NCI-H128 (cell line): ENCODE data around the gene WFDC13.
"Not testable (repeated sequence)": the region's sequence is repeated elsewhere in the genome, so short reads cannot be mapped to it uniquely, and the experiment has no call there.

Source experiments
- DNase-seq: peaks from one replicate; lab custom pipeline; 2025; ENCODE audit not compliant: unreplicated experiment; lab: John Stamatoyannopoulos, UW

The WFDC13 gene

GRCh38 chr20:45701873-45702272 lies at the start of gene WFDC13:
TSS of gene WFDC13 (plus strand) at chr20:45702038. CDS start at chr20:45702124, 86 bp downstream.
- no peak for DNase-seq

- not testable (repeated sequence) for DNase-seq
Observed at GRCh38 chr20:45657038-45657437, 44.8 kb upstream of the WFDC13 start.

- DNase-seq, result no peak
Observed at GRCh38 chr20:45670139-45670538, 31.7 kb upstream of the WFDC13 start, which contains the start of gene WFDC11. TSS of gene WFDC11 (minus strand) at chr20:45670239. CDS start at chr20:45650600, 19,639 bp downstream.

DNA sequence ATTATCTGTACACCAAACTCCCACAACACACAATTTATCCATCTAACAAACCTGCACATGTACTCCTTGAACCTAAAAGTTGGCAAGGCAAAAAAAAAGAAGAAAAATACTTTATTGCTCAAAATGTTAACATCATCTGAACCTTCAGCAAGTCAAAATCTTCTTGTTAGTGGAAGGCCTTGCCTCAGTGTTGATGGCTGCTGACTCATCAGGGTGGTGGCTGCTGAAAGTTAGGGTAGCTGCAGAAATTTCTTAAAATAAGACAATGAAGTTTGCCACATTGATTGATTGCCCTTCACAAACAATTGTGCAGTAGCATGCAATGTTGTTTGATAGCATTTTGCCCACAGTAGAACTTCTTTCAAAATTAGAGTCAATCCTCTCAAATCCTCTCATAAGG lies 29.1 kb upstream of the WFDC13 start:
- no peak for DNase-seq

DNA sequence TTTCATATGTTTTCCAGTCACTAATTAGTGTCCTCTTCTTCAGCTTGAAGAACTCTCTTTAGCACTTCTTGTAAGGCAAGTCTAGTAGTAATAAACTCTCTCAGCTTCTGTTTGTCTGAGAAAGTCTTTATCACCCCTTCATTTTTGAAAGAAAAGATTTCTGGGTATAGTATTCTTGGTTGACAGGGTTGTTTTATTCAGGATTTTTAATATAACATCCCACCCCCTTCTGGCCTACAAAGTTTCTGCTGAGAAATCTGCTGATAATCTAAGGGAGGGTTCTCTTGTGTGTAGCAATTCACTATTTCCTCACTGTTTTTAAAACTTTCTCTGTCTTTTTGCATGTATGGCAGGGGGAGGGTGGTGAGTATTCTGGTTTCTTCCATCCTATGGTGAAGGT lies 22.2 kb upstream of the WFDC13 start:
- DNase-seq, result no peak

- DNase-seq, result no peak
Observed at GRCh38 chr20:45685896-45686295, 15.9 kb upstream of the WFDC13 start.

DNA sequence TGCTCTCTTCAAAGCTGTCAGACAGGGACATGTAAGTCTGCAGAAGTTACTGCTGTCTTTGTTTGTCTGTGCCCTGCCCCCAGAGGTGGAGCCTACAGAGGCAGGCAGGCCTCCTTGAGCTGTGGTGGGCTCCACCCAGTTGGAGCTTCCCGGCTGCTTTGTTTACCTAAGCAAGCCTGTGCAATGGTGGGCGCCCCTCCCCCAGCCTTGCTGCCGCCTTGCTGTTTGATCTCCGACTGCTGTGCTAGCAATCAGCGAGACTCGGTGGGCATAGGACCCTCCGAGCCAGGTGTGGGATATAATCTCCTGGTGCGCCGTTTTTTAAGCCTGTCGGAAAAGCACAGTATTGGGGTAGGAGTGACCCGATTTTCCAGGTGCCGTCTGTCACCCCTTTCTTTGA lies 8.5 kb upstream of the WFDC13 start:
- not testable (repeated sequence) for DNase-seq

- DNase-seq, result no peak
Observed at GRCh38 chr20:45695496-45695895, 6.3 kb upstream of the WFDC13 start.

DNA sequence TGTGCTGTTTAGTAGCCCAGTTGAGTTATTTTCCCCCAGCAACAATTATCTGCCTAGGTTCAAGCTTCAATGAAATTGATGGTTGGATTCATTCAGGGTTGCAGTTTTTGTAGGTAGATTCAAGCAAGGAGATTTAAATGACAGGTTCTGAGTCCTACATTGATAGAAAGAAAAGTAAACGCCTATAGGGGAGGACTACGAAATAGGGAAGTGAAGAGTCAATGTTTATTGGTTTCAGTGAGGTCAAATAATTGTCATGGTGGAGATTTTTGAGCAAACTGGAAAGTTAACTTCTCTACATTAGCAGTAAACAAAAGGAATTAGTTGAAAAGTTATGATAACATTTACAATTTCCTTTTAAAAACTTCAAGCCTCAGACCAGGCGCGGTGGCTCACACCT lies 734 bp upstream of the WFDC13 start:
- DNase-seq, result no peak

- DNase-seq, result peak; percentile 5
Observed at GRCh38 chr20:45704969-45705637, 3.3 kb downstream of the WFDC13 start, which contains the start of gene WFDC10B. TSS of gene WFDC10B (minus strand) at chr20:45705019. CDS start at chr20:45685992, 19,027 bp downstream.

DNA sequence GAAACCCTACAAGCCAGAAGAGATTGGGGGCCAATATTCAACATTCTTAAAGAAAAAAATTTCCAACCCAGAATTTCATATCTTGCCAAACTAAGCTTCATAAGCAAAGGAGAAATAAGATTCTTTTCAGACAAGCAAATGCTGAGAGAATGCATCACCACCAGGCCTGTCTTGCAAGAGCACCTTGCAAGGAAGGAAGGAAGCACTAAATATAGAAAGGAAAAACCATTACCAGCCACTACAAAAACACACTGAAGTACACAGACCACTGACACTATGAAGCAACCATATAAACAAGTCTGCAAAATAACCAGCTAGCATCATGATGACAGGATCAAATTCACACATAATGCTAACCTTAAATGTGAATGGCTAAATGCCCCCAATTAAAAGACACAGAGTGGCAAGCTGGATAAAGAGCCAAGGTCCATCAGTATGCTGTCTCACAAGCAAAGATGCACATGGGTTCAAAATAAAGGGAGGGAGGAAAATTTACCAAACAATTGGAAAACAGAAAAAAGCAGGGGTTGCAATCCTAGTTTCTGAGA lies 14.4 kb downstream of the WFDC13 start:
- DNase-seq, result not testable (repeated sequence)

DNA sequence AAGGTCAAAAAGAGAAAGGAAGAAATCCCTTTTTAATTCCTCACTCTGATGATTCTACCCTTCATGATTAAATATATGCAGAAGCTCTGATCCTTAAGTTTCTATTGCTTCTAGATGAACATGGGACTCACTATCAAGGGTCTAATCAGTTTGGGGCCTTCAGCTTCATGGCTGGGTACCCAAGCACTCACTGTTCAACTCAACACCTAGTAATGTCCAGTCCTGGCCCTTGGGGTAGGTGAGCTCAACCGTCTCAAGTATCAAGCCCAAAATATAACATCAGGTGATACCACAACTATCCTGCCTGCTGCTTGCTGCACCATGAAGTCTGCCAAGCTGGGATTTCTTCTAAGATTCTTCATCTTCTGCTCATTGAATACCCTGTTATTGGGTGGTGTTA lies 20.2 kb downstream of the WFDC13 start, which contains the start of gene SPINT4:
SPINT4 (plus strand) TSS at position 301 of the 400 bp plus-strand sequence; CDS start at position 322, 21 bp downstream.
- DNase-seq, result no peak

GRCh38 chr20:45725134-45725533 lies 23.3 kb downstream of the WFDC13 start:
- no peak for DNase-seq

DNA sequence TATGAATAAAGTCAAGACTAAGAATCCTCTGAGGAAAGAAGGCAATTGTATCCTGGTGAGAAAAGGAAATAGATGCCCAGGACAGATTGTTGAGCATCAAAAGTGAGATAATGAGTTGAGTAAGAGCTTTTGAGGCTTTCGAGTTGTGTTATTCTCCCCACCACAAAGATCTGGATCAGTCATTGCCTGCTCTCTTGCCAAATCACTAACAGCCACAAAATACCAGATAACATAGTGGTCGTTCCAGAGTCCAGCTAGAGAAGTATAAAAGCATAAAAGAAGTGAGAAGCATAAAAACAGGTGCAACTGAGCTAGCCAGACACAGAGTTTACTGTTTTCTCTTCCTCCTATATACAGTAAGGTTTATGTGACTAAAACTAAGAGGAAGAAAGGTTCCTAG lies 25.2 kb downstream of the WFDC13 start:
- no peak for DNase-seq

- no peak for DNase-seq
Observed at GRCh38 chr20:45732199-45732598, 30.4 kb downstream of the WFDC13 start.

GRCh38 chr20:45735552-45735951 lies 33.7 kb downstream of the WFDC13 start:
- DNase-seq, result no peak

GRCh38 chr20:45735988-45736387 lies 34.1 kb downstream of the WFDC13 start:
- DNase-seq, result no peak

DNA sequence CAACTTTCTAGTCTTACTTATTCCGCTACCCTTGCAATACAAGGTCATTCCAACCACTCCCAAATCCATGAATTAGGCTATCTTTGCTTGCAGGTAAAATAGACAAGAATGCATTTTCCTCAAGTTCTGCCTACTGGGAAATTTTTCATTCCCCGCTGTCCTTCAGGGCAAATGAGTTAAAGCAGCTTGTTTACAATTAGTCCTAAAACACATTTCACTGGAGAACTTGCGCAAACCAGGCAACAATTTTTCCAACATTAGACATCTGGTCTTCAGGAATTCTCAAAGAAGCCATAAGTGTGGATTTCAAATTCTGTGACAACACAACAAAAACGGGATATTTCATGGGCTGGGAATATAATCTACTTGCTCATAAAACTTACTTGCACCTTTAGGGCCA lies 40.8 kb downstream of the WFDC13 start:
- DNase-seq, result no peak

DNA sequence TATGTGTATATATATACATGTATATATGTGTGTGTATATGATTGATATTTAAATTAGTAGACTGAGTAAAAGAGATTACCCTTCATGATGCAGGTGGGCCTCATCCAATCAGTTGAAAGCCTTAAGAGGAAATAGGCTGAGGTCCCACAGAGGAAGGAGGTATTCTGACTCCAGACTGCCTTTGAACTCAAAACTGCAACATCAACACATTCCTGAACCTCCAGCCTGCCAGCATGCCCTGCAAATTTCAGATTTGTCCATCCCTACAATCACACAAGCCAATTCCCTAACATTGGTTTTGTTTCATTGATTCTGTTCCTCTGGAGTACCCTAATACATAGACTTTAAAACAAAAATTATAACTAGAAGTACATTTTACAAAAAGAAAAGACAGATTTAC lies 43.2 kb downstream of the WFDC13 start:
- no peak for DNase-seq

DNA sequence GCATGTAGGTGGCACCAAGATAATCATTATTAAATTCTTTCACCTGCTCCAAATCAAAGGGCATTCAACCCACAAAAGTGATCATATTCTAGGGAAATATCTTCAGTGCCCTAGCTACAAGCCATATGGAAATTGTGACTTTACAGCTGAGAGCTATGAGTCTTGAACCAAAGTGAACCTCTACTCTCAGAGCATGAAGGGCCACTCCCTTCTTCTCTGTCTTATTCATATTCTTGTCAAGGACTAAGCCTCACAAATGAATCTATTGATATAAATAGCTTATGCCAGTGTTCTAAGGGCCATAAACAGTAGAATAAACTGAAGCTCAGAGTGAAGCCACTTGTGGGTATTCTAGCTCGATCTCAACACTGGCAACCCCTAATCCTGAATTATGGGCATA lies 49.9 kb downstream of the WFDC13 start:
- no peak for DNase-seq

DNA sequence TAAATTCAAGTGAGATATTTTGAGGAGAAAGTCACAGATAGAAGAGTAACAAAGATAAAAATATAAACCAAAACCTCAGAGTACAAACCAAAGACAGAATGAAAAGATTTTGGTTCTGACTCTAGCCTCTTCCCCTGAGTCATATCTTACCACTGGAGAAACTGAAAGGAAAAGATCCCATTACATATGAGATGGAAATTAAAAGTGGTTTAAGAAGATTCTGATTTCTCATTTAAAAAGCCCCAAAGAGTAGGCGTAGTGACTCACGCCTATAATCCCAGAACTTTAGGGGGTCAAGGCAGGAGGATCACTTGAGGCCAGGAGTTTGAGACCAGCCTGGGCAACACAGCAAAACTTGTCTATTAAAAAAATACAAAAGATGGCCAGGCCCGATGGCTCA lies 50.9 kb downstream of the WFDC13 start:
- no peak for DNase-seq

DNA sequence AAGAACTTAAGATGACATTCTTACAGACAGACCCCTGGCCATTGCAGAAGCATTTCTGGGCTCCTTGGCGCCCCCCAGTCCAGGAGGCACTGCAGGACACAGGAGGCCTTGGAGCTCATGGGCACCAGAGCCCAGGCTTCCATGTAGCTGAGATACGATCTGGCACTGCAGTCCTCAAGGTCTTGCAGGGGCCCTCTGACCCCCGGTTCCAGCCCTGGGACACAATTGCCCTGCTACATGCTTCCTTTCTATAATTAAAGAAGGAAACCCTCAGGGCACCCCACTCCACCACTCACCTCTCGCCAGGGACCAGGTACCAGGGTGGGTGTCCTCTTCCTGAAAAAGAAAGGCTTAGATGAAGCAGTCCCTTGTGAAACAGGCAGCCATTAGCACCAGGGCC lies 56.3 kb downstream of the WFDC13 start:
- no peak for DNase-seq
